NCI-H524 treated with DMSO at 0.1 percent for 48 hours (cell line): ENCODE measurements around the gene HSD17B2.

Source experiments
- DNase-seq: peaks from one replicate; lab custom pipeline; 2025; lab: John Stamatoyannopoulos, UW

Gene HSD17B2

DNA sequence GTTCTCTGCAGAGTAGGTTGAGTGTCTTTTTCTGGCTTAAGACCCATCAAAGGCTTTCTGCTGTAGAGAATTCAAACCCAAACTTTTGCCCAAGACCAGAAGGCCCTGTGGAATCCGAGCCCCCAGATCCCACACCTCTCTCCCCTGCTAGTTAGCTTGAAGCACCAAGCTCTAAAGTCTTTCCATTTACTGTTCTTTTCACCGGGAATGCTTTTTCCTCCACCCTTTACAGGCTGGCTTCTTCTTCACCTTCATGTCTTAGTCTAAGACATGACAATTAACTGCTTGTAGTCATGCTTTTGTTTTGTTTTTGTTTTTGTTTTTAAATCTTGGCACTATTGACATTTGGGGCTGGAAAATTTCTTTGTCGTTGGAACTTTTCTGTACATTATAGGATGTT is 15.5 kb downstream of the HSD17B2 start:
- DNase-seq: no peak

GRCh38 chr16:82050909-82051357 is 15.9 kb downstream of the HSD17B2 start:
- no peak for DNase-seq

DNA sequence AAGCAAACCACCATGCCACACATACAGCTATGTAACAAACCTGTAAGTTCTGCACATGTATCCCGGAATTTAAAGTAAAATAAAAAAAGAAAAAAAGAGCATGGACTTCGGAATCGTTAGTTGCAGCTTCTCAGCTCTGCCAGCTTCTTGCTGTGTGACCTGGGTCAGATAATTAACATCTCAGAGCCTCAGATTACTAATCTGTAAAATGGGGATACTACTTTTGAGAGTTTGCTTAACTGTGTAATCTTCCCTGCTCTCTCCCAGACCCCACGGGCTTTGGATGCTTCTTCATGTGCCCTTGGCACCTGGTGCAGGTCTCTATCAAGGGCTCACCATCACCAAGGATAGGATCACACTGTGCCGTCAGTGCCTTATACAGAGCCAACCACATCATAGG is 16.6 kb downstream of the HSD17B2 start:
- DNase-seq: no peak

DNA sequence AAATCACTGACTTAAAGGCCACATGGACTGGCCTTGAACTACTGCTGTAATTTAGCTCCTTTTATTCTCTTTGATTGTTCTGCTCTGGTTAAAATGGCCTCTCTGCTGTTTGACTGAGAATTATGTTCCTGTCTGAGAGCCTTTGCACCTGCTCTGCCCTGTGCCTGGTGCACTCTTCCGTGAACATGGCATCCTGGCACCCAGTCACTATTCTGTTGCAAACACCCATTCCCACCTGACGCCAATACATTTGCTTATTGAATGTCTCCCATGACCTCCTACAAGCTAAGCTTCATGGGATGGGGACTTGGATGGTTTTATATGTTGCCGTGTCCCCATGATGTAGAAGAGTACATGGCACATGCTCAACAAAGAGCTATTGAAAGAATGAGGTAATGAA is 20.1 kb downstream of the HSD17B2 start:
- DNase-seq: no peak

DNA sequence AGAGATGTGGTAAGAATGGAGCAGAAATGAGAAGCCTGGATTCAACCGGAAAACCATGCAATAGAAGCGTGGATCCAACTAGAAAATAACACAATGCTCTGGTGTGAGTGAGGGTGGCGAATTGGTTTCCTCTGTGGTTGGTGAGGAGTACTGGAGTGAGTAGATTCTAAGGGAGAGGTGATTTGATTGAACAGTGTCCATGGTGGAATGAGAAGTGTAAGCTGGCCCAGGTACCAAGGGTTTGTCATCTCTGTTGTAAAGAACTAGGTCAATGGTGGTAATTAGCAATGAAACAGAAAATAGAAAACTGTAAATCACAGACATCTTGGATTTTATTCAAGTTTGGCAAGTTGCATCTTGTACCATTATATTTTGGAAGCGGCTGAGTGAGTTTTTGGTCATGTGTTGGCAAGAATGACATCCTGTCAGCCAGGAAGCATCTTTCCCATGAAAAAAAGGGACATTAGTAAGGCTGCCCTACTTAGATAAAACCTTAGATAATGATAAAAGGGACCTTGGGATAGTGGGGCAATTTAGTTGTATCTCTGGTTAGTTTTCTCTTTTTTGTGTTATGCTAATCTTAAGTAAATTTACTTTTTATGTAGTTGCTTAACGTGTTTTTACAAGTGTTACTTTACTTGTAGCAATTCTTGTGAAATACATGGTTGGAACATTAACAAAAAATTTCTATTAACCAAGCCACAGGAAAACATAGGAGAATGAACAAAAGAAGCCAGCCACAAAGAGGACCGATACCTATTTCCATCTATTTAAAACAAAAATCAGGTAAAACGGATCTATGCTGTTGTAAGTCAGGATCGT is 20.9 kb downstream of the HSD17B2 start:
- DNase-seq: no peak

DNA sequence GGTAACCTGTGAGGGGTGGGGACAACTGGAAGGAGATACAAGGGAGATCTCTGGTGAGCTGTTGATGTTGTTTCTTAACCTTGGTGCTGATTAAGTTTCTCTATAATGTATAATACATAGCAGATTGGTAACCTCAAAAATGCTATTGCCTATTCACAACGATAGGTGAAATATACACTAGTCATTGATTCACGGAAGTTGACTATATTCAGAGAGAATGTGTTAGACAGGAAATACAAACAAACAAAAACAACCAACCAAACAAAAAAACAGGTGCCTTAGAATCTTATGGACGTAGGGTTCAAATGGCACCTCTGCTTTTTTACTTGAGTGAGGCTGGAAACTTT is 21.5 kb downstream of the HSD17B2 start:
- no peak for DNase-seq

DNA sequence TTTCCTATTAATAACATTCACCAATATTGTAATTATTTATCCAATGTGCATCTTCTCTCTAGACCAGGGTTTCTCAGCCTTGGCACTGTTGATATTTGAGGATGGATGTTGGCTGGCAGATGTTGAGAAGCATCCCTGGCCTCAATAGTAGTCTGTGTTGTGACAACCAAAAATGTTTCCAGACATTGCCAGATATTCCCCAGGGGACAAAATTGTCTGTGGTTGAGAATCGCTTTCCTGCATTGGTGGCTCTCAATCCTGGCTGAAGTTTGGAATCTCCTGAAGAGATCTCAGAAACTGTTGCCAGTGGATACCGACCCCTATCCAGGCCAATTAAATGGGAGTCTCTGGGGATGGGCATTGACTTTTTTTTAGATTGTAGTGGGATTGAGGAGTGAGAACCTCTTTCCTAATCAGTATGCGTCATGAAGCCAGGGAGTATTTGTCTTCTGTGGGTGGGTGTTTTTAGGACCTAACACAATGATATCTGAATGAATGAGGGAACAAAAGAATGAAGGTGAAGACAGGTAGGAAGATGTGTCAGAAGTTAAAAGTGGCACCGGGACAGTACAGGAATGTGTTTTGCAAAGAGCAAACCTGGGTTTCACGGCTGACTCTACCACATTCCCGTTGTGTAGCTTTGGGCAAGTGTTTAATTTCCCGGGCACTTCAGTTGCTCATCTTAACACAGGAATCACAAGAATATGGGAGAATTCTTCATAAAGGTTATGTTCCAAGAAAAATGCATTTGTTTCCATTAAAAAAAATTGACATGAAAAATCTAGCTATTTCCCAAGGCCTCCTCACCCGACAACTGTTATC is 24.3 kb downstream of the HSD17B2 start:
- DNase-seq: no peak

DNA sequence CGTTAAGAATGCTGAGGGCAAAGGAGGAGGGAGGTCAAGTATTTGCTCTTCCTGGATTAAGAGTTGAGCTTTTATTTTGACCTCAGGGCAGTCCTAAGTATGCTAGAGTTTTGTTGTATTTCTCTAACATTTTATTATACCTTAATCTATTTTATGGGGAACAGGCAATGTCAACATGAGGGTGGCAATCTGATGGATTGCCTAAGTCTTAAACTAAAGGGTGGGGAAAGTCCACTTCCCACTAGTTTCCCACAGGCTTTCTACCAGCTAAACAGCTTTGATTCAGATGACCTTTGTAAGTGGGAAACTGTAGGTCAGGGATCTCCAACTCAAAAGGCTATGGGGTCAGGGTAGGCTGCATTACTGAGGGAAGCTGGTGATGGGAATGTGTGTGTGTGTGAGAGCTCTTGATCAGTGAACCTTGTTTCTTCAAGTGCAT is 24.9 kb downstream of the HSD17B2 start:
- no peak for DNase-seq

DNA sequence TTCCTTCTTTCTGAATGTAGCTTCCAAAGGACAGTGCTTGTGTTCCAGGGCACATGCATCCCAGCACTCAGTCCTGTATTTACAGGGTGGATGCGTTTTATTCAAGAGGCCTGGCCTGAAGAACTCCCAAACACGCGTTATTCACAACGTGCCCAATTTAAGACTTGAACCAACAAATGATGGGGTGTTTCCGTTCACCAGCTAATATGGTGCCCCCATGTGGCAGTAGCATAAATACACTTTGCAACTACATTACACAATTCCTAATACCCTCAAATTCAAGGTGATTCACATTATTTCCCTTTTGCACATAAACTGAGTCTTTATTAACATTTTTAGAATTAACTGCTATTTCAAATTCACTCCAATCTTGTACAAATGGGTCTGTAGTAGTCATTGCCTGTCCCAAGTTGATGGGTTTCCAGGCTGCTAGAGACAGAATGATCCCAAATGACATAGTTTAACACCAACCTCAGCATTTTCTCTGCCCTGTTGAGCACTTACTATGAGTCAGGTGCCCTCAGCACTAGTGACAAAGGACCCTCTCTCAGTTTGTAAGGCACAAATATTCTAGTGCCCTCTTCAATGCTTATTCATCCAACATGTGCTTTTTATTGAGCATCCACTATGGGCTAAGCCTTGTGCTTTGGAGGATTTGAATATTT is 26.9 kb downstream of the HSD17B2 start:
- no peak for DNase-seq

DNA sequence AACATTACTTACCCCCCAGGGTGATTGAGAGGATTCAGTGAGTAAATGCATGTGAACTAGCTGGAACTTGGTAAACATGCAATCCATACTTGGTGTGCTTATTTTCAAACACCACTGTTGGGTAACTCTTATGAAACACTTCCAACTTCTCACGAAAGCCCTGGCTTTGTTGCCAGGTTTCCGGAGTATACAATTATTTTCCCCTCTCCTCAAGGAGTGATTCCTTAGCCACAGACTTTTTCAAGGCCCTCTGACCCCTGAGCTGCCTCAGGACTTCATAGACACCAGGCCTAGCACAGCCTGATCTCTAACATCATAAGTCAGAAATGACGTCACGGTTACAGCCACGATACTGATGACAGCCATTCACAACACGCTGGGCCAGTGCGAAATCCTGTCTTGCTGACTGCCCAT is 27.6 kb downstream of the HSD17B2 start:
- DNase-seq: no peak

- no peak for DNase-seq
These were observed 28.5 kb downstream of the HSD17B2 start for GRCh38 chr16:82063456-82064082.

GRCh38 chr16:82067042-82067803 is 32.2 kb downstream of the HSD17B2 start:
- no peak for DNase-seq

DNA sequence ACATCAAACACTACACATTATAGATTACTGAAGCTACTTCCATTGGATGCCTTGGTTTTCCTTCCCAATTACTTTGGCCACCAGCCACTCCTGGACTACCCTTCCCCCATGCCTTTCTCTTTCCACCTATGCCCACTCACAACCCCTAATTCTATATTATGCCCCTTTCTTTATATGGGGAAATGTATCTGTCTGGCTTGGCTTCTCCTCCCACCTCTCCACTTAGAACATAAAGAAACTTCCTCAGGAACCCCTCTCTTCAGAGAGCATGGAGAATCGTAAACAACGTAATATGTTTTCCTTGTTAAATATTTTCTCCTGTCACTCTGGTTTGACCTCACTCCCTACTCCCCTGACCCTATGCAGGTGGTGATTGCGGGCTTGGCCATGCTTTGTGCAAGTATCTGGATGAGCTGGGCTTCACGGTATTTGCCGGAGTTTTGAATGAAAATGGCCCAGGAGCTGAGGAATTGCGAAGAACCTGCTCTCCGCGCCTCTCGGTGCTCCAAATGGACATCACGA is 32.8 kb downstream of the HSD17B2 start:
- DNase-seq: no peak

DNA sequence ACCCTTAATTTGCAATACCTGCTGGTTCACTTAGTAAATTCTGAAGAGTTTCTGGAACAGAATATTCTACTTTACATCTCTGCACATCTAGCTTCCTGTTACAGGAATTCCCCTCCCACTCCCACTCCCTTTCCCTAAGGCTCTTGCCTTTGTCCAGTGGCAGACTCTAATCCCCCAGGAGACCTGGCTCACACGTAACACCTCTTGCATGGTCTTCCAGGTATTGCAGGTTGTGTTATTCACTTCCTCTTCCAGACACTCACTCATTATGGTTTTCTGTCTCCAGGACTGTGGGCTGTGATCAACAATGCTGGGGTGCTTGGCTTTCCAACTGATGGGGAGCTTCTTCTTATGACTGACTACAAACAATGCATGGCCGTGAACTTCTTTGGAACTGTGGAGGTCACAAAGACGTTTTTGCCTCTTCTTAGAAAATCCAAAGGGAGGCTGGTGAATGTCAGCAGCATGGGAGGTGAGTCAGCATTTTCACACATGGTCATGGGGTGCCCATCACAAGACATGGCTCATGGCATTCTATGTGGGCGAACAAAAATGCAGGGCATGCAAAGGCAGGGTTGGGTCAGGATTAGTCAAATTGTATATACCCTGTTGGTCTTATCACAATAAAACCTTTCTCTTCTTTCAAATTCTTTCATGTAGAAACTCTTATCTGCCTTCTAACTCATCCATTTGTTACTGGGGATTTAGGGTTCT is 35.8 kb downstream of the HSD17B2 start:
- DNase-seq: no peak

- DNase-seq: no peak
These were observed 36.4 kb downstream of the HSD17B2 start for GRCh38 chr16:82071421-82071820.

DNA sequence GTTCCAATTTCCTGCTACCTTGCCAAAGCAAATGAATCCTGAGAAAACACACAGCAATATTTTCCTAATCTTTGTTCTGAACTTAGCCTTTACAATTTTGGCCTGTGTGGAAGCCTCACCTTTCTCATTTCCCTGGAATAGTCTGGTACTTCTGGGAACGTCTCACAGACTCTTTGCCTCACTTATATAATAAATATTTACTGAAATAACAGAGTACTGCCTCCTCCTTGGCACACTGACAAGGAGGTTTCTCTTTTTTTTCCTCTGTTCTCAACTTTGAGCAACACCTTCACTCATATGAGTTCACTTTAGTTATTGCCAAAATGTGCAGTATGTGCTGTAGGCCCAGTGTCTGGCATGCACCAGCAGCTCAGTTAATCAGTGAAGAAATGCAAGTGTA is 37.3 kb downstream of the HSD17B2 start:
- DNase-seq: no peak

- no peak for DNase-seq
These were observed 39.0 kb downstream of the HSD17B2 start for GRCh38 chr16:82074019-82074558.

- DNase-seq: no peak
These were observed 43.1 kb downstream of the HSD17B2 start for GRCh38 chr16:82078125-82078524.

GRCh38 chr16:82079892-82080291 is 44.8 kb downstream of the HSD17B2 start:
- DNase-seq: no peak

DNA sequence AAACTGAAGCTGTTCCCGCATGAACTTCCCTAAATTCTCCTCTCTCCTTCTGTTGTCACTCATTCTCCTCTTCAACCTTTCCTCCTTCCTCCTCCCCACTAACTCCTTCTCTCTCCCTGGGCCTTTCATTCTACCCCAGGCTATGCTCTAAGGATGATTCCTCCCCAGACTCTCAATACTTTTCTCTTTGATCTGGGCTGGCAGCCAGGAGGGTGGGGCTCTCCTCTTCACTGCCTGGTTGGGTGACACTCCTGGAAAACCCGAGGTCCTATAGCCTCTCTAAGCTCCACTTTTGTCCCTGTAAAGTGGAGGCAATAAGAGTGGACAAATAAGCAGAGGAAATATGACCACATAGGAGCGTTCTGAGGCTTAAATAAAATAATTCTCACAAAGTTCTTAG is 46.2 kb downstream of the HSD17B2 start:
- DNase-seq: no peak
